M059J (cell line): ENCODE measurements around the gene CHCHD6. TPM values are rescaled to one million over a fixed set of nuclear protein-coding genes. Genes with fewer than 3 reads are reported as not detected.

ENCODE experiments used
- DNase-seq: peaks from one replicate; pipeline ENCODE4 v3.0.0-alpha.2; 2012; ENCODE audit warnings: low read depth
- total RNA-seq: library from RNA; depleted of rRNA; stranded (reverse); fragments of >200 nt; shearing (Covaris generic); gene quantifications from 2 replicates; pipeline ENCODE4 v1.2.3, GENCODE V29; 2014; rRNA removed

CHCHD6 gene, protein sequence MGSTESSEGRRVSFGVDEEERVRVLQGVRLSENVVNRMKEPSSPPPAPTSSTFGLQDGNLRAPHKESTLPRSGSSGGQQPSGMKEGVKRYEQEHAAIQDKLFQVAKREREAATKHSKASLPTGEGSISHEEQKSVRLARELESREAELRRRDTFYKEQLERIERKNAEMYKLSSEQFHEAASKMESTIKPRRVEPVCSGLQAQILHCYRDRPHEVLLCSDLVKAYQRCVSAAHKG
- total RNA-seq = 18.7 and 18.8 TPM in 2 replicates

DNA sequence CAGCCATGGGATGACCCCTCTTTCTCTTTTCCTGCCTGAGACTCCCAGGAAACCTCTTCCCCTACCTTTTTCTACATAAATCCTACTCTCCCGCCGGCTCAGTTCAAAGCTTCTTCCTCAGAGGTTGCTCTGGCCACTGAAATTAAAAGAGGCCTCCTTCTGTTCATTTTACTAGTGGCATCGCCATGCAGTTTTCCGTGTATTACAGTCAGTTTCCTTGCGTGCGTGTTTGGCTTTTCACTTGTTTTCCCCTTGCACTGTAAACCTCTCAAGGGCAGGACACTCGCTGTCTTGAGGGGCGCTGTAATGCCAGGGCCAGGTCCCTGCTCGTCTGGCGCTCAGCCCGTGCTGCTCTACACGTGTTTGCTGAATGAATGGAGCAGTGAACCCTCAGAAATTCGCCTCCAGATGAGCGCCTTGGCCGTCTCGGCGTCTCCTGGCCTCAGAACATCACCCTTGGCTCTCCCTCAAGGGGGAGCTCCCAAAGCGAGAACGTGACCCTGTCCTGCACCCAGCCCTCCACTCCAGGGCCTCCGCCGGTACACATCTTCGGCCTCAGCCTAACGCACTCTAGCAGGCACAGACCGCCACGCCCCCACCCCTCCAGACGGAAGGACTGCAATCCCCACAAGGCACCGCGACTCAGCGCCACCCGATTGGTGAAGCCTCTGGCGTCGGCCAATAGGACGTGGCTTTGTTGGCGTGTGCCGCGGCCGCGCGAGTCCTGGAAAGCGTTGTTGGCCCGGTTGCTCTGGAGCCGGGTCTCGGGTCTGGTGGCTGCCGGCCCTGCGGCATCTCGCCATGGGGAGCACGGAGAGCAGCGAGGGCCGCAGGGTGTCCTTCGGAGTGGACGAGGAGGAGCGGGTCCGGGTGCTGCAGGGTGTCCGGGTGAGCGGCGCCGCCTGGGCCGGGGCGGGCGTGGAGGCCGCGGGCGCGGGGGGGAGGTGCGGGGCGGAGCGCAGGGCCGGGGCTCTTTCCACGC is at the start of gene CHCHD6:
TSS of gene CHCHD6 (plus strand) at position 729 of the 982 bp plus-strand sequence. CDS start at position 802, 73 bp downstream.
- peak; percentile 94 for DNase-seq

DNA sequence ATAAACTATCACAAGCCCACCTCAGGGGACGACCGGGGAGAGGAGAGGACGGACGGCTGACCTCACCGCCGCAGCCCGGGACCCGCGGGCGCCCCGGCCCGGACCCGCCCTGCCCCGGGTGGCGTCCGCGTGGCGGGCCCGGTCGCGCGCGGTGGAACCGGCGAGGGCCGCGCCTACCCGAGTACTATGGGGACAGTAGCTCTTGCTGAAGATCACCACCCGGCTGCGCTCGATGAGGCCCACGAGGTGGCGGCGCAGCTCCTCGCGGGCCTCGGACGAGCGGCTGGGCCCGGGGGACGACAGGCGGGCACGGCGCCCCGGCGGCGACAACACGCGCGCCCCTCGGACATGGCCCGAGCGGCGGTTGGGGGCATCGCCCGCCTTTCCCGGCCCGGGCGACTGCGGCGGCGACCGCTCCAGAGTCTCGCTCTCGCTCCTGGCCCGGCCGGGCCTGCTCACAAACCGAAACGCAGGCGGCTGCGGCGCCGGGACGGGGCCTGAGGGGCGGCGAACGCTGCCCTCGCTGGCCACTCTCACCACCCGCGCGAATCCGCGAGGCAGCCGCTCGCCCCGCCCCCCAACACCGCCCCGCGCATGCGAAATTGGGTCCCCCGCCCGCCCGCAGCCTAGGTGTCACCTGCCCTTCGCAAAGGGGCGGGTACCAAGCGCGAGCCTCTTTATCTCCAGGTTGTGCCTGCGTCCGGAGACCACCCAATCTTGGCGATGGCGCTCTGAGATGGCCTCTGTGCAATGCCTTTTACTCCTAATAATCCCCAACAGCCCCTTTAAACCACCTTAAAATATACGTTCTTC is 49.3 kb upstream of the CHCHD6 start, which contains the start of gene TXNRD3:
TSS of gene TXNRD3 (minus strand) at position 554 of the 813 bp plus-strand sequence.
- DNase-seq = peak; percentile 76

DNA sequence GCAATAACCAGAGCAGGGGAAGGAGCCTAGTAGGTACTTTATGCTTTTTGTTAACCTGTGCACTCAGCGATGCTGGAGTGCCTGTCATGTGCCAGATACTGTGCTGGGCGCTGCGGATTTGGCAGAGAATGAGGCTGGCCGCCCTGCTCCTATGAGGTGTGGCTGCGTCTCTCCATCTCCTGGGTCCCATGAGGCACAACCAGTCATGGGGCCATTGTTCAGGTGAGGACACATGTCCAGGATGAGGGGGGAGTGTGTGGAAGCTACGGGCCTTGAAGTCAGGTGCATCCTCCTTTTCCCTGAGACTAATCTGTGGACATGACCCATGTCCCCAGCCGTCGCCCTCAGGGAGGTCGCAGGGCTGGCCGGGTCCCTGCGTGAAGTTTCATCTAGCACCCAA is 48.2 kb upstream of the CHCHD6 start:
- no peak for DNase-seq

DNA sequence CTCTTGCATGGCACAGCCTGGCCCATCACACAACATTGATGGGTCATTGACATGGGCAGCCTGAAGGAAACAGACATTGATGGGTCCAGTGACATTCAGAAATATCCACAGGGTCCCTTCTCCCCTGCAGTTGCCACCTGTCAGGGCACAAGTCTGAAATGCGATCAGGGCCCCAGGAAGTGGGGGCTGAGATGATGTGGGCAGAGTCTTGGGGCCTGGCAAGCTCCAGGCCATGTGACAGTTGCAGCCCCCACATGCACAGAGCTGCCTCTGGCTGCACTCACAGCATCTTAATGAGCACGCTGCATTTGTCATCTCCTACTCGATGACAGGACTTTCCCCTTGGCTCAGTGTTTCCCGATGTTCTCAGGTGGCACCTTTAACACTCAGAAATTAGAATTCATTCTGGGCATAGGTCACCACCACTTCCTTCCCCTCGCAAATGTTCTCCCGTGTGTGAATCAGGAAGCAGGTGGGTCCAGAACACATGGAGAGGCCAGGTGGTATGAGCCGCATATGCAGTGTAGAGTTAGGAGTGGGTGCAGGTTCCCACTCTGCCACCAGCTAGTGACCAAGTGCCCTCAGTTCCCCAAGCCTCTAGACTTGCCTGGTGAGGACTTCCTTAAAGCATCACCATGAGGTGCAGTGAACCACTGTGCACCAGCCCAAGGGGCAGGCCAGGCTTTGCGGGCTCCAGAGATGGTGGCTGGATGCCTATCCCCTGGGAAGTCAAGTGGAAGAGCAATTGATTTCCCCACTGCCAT is 47.5 kb upstream of the CHCHD6 start:
- DNase-seq = no peak

DNA sequence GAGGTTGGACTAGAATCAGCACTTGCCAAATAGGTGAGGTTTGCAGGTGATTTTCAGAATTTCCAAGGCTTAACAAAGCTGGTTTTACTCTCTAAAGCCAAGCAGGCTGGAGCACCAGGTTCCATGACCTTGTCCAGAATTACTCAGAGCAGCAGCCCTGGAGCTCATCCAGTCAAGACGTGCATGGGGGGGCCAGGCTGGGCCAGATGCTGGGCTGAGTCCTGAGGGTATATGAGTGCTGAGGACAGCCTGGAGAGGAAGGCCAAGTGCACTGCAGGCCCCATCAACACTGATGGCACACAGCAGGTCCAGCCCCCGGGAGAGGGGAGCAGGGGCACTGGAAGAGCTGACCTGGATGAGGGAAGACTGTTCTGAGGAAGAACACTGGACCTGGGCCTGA is 46.1 kb upstream of the CHCHD6 start:
- no peak for DNase-seq

DNA sequence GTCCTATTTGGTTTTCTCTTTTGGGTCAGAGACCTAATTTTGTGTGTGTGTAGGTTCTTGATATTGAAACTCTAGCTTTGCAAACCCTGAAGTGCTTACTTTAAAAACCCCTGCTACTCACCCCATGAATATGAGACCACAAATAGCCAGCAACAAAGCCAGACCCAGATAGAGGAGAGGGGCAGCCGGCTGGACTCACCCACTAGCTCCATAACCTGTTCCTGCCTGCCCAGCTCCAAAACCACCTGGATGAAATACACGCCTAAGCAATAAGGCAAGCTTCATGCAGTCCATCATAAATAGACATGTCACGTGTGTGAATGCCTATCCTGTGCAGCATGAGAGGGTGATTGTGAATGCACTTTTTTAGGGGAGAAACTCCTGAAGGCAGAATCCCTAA is 45.5 kb upstream of the CHCHD6 start:
- DNase-seq = no peak

DNA sequence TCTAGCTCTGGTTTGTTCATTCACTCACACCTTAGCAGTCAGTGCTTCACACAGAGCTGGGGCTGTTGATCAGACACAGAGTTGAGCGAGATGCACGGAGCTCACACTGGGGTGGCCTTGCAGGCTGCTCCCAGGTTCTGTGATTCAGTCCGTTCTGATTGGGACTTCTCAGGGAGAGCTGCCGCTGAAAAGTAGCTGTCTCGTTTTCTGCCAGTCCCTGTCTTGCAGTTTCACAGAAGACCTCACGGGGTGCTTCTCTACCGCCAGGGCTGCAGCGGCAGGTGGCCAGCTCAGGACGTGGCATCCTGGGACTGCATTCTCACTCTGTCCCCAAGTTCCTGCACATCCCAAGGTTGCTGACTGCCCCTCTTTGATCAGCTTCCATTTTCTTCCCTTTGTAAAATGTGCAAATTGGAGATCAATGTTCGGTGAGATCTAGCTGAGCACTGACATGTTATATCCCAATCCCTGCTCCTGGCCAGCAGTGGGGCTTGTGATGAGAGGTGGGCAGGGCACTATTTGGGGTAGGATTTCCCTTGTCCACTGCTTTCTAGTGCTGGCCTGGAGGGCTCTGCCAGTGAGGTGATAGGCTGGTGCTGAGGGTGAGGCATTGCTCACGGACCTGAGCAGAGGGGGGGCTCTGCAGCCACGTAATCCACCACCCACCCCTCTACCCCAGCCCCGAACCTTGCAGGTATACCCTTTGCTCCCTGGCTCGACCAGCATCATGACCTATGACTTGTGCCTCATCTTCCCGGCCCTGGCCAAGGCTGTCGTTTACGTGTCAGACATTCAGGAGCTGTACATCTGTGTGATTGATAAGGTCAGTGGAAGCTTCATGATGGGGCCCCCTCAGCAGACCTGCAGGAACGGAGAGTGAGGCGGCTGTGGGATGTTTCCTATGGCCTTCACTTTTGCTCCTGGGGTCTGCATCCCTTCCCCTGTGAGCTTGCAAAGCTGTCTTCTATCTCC is 43.8 kb upstream of the CHCHD6 start:
- DNase-seq = no peak

DNA sequence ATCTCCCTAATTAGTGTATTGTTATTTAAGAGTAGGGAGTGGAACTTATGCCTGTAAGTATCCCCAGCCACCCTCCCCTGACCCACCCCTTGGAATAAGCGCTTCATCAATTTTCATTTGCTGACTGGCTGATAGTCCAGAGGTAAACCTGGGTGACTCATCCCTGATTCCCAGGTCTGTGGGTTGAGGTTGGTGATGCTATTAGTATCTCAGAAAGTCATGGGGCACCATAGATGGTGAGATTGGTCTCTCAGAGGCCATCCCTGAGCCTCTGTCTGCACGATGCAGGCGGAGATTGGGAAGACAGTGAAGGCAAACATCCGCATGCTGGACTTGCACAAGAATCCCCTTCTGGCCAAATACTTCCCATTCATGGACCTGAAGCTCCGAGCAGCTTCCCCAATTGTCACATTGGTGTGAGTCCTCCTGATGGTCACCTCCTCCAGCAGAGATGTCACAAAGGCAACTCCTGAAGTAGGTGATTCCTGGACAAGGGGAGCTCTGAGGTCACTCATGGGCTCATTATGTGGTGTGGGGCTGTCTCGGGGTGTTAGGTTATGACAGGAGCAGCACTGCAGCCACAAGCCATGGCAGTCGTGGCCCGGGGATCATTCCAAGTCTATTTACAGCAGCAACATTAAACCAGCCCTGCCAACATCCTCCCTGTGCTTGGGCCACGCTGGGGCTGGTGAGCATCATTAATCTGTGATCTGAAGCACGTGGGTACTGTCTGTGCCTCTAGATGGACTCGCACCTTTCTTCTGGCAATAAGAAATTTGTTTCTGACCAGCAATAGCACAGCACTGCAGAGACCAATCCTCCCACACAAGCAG is 42.3 kb upstream of the CHCHD6 start:
- no peak for DNase-seq

DNA sequence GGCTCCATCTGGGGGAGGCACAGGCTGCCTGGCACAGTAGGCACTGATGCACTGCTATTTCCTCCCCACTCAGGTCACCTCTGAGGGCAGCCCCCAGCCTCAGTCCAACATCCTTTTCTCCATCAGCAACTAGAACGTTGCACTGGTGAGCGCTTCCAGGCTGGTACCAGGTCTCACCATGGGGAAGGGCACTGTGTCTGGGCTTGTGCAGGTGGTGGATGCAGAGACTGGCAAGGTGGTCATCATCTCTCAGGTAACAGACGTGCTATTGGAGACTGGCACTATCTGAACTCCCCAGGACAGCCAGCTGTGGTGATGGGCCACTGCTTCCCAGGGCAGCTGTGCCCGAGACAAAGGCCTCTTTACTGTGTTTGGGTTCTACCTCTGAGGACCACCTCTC is 40.8 kb upstream of the CHCHD6 start:
- DNase-seq = no peak

DNA sequence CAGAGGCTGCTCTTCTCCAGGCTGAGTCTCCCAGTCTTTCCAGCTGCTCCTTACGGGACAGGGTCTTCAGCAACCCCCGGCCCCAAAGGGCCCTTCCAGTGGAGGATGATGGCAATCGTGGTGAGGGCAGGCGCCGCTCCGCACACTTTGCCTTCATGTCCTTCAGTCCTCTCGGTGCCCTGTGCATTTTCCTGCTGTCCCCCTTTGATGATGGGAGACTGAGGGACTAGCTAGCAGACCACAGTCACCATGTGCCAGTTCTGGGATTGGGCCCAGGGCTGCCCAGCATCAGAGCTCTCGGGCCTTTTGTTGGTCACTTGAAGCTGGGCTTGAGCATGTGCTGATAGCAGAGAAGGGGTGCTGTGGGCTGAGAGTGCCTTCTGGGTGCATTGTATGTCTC is 40.3 kb upstream of the CHCHD6 start:
- no peak for DNase-seq

DNA sequence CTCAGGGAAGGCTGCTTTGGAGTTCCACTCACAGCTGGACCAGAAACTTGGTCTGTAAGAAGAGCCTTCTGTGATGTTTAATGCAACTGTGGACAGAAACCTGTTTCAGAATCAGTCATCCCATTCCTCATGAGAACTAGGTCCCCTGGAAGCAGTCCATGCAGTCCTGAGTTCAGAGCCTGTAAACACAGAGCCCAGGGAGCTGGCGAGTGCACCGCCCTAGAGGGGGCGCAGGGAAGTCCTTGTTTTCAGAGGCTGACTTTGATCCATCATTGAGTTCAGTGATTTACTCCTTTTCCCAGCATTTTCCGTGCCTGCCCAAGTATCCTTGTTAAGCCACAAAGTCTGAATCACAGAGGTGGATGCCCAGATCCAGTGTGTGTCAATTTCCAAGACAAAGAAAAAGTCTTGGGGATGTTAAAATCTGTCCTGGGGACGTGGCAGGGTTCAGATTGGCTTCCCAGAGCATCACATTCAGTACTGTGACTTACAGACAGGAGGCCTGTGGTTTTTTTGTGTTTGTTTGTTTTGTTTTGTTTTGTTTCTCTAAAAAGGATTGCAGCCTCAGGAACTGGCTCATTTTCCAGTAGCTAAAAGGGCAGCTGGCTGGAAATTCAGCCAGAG is 39.3 kb upstream of the CHCHD6 start:
- DNase-seq = peak; percentile 58

DNA sequence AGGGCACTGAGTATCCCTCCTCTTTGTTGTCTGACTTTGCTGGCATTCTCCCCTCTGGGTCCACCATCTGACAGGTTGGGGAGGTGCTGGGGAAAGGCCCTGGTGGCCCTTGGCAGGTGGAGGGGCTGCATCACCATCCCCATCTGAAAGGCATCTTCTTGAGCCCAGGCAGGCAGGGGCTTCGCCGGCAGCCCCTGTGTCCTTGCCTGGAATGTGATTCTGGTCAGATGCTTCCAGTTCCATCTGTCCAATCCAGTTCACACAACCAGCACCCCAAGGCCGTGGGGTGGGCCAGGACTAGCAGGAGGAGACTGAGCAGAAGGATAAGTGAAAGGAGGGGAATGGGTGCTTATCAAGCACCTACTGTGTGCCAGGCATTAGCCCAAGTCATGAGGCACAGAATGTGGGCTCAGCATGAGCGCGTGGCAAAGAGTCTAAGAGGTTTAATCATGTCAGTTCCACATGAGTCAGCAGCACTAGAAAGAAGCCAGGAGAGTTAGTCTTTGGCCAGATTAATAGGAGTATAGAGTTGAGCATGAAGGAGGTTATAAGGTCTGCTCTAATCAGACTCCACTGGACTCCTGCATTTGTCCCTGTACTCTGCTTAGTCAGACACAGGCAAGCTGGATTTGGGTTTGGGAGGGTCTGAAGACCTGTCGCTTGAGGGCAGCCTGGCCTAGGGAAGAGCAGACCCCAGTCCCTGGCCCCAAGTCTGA is 38.7 kb upstream of the CHCHD6 start:
- no peak for DNase-seq

DNA sequence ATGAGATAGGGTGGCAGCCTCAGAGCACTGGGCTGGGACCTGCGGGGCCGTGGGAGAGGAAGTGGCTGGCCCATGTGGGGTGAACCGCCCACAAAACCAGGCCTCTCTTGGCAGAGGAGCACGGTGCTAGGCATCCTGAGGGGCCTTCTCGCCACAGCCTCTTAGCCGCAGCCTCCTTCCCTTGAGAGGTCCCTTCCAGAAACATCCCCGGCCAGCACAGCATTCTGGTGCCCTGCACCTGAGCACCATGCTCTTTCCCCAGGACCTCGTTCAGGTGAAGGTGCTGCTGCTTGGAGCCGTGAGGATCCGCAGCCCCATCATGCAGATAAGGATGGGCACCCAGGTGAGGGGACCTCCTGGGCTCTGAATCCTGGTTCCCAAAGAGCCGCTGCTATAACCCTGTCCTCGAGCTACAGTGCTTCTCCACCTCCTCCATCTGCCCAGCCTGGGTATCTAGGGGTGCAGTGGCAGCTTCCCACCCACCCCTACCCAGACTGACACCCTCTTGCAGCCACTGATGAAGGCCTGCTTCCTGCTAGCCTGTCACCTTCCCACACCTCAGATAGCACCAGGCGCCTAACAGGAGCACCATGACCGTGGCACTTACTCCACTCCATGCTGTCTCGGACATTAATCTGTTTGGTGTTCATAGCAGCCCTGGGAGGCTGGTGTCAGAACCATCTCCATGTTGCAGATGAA is 37.9 kb upstream of the CHCHD6 start:
- no peak for DNase-seq

DNA sequence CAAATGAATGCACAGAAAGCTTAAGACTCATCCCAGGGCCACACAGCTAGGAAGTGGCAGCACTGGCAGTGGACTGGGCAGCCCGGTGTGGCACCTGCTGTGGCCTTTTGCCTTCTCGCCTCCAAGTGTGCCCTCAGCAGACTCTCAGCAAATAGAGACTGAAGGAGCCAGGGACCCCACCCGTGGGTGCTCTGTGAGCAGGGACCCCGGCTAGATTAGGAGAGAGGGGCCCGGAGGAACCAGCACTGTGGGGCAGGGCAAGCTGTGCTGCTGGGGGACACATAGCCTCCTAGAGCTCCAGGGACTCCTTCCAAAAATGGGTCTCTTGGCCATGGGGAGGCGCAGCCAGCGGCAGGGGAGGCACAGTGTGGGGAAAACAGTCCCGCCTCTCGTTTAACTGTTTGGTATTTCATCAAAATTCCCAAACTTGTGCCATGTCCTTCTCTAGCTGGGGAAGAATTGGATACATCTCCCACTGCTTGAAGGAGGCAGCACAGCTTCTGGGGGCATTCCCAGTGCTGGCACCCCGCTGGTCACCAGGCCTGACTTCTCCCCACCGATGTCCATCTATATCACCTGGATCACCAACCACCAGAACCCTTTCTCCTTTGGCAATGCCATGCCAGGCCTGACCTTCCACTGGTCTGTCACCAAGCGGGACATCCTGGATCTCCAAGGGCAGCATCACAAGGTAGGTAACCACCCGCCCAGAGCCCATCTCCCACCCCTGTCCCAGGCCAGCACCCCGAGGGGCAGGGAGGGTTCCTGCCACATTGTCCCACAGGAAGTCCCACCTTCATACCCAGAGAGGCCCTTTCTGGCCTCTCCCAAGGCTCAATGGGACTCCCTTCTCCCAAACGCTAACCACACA is 37.1 kb upstream of the CHCHD6 start:
- no peak for DNase-seq

DNA sequence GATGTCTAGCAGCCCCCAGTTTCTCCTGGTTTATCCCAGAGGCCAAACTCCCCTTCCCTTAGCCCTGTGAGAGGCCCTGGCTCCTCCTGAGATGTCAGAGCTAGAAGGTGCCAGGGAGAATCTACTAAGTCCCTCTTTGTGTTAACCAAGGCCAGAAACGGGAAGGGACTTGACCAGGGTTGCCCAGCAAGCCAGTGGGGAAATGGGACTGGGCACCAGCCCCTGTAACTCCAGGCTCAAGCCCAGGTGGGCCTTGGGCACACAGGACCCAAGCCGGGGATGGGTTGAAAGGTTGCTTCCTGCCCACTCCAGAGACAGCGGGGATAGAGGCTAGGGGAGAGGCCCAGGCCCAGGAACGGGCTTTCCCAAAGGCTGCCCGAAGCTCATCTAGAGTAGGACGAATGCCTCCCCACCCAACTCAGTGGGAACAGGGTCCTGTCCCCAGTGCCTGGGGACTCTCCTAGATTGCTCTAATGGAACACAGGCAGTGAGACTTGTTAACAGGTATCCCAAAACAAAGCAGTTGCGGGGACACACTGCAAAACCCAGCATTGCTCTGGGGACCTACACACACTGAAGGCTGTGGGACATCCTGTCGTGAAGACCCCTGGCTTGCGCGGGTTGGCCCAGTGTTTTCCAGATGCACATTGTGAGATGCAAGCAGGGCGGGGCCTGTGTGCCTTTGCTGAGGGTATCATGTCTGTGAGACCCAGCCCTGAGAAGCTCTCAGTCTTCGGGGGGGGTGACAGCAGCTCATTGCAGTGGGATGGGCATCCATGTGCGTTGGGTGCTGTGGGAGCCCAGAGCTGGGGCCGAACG is 36.2 kb upstream of the CHCHD6 start:
- DNase-seq = no peak
